WTC11 (cell line): ENCODE data around the gene PRXL2A. TPM values are rescaled to one million over a fixed set of nuclear protein-coding genes. Genes with fewer than 3 reads are reported as not detected.

Experiments used
- ATAC-seq: fragments of 200-7000 bp; cut with Tn5 transposase; 2 replicates; pipeline ENCODE4 v1.10.0; 2021; ENCODE audit warnings: mild to moderate bottlenecking, moderate library complexity
- CTCF ChIA-PET: fragments of 300-600 bp; sonication (Branson Sonifier 250); formaldehyde crosslinking; loops from one replicate; lab custom pipeline; 2021; ENCODE audit warnings: antibody characterized with exemption; lab: Charles Lee
- POLR2A ChIA-PET: fragments of 350-600 bp; sonication (Branson Sonifier 250); formaldehyde crosslinking; loops from one replicate; lab custom pipeline; 2021; ENCODE audit warnings: antibody characterized with exemption; lab: Charles Lee
- DNase-seq: peaks from one replicate; pipeline ENCODE4 v3.0.0; 2021; ENCODE audit warnings: low spot score
- H3K27ac Mint-ChIP-seq: 2 replicates; pipeline ENCODE4 v1.8.0; 2021; ENCODE audit warnings: mixed read lengths
- H3K27me3 Mint-ChIP-seq: 2 replicates; pipeline ENCODE4 v1.8.0; 2021; ENCODE audit warnings: low read depth, mild to moderate bottlenecking, moderate library complexity, mixed read lengths
- H3K36me3 Mint-ChIP-seq: 2 replicates; pipeline ENCODE4 v1.8.0; 2021; ENCODE audit warnings: mixed read lengths
- H3K4me1 Mint-ChIP-seq: 2 replicates; pipeline ENCODE4 v1.8.0; 2022; ENCODE audit warnings: mixed read lengths
- H3K4me3 Mint-ChIP-seq: 2 replicates; pipeline ENCODE4 v1.8.0; 2021; ENCODE audit warnings: mild to moderate bottlenecking, moderate library complexity, mixed read lengths
- H3K9me3 Mint-ChIP-seq: 2 replicates; pipeline ENCODE4 v1.8.0; 2021; ENCODE audit warnings: mixed read lengths
- ESRRA ChIP-seq: sonication (generic); formaldehyde crosslinking; IDR thresholded peaks from 2 replicates; pipeline ENCODE4 v1.8.1; 2022; ENCODE audit warnings: mild to moderate bottlenecking, missing genetic modification reagents, borderline replicate concordance
- ETV6 ChIP-seq: sonication (generic); formaldehyde crosslinking; IDR thresholded peaks from 2 replicates; pipeline ENCODE4 v1.8.1; 2022; ENCODE audit warnings: mild to moderate bottlenecking, missing genetic modification reagents
- IRF2 ChIP-seq: sonication (generic); formaldehyde crosslinking; IDR thresholded peaks from 2 replicates; pipeline ENCODE4 v1.8.0; 2022; ENCODE audit warnings: low read depth, missing genetic modification reagents, borderline replicate concordance
- MYBL2 ChIP-seq: sonication (generic); formaldehyde crosslinking; IDR thresholded peaks from 2 replicates; pipeline ENCODE4 v1.8.1; 2023; ENCODE audit warnings: mild to moderate bottlenecking, moderate library complexity, missing genetic modification reagents
- NR1H2 ChIP-seq: sonication (generic); formaldehyde crosslinking; IDR thresholded peaks from 2 replicates; pipeline ENCODE4 v1.9.0; 2021; ENCODE audit warnings: mild to moderate bottlenecking, moderate library complexity, missing genetic modification reagents
- SMAD3 ChIP-seq: sonication (generic); formaldehyde crosslinking; IDR thresholded peaks from 2 replicates; pipeline ENCODE4 v1.8.0; 2022; ENCODE audit warnings: missing genetic modification reagents, mild to moderate bottlenecking, borderline replicate concordance
- ZNF219 ChIP-seq: sonication (generic); formaldehyde crosslinking; IDR thresholded peaks from 2 replicates; pipeline ENCODE4 v1.8.0; 2023; ENCODE audit warnings: missing genetic modification reagents, mild to moderate bottlenecking, borderline replicate concordance
- ZNF416 ChIP-seq: fragments of 250-450 bp; sonication (Bioruptor Pico); IDR thresholded peaks from 2 replicates; pipeline ENCODE4 v1.9.0; 2021; ENCODE audit warnings: mild to moderate bottlenecking, inconsistent platforms
- total RNA-seq: library from RNA; stranded (reverse); gene quantifications from 3 replicates; pipeline ENCODE4 v1.2.3, GENCODE V29; 2021
- TF ChIP-seq, protein P1 (sequence below): sonication (generic); formaldehyde crosslinking; IDR thresholded peaks from 2 replicates; pipeline ENCODE4 v1.8.0; 2022; ENCODE audit warnings: missing genetic modification reagents
- TF ChIP-seq, protein P2 (sequence below): sonication (generic); formaldehyde crosslinking; IDR thresholded peaks from 2 replicates; pipeline ENCODE4 v1.8.1; 2023; ENCODE audit warnings: mild to moderate bottlenecking, missing genetic modification reagents, moderate library complexity
- TF ChIP-seq, protein P3 (sequence below): sonication (generic); formaldehyde crosslinking; IDR thresholded peaks from 2 replicates; pipeline ENCODE4 v1.8.0; 2023; ENCODE audit warnings: missing genetic modification reagents
- TF ChIP-seq, protein P4 (sequence below): sonication (generic); formaldehyde crosslinking; IDR thresholded peaks from 2 replicates; pipeline ENCODE4 v1.8.1; 2022; ENCODE audit warnings: low read depth, mild to moderate bottlenecking, moderate library complexity, missing genetic modification reagents, borderline replicate concordance
- TF ChIP-seq, protein P5 (sequence below): fragments of 250-450 bp; sonication (Bioruptor Pico); conservative IDR thresholded peaks from 2 replicates; pipeline ENCODE4 v1.9.0; 2021; ENCODE audit warnings: mild to moderate bottlenecking
- TF ChIP-seq, protein P6 (sequence below): fragments of 200-600 bp; IDR thresholded peaks from 2 replicates; pipeline ENCODE4 v1.8.0; 2022; ENCODE audit warnings: antibody characterized with exemption
- TF ChIP-seq, protein P7 (sequence below): sonication (generic); formaldehyde crosslinking; IDR thresholded peaks from 2 replicates; pipeline ENCODE4 v1.8.0; 2022; ENCODE audit warnings: mild to moderate bottlenecking, missing genetic modification reagents
- TF ChIP-seq, protein P8 (sequence below): sonication (generic); formaldehyde crosslinking; IDR thresholded peaks from 2 replicates; pipeline ENCODE4 v1.8.0; 2022; ENCODE audit warnings: mild to moderate bottlenecking, missing genetic modification reagents

The PRXL2A gene
- total RNA-seq, 1 experiment from 2014 or later = 46.6 TPM

DNA sequence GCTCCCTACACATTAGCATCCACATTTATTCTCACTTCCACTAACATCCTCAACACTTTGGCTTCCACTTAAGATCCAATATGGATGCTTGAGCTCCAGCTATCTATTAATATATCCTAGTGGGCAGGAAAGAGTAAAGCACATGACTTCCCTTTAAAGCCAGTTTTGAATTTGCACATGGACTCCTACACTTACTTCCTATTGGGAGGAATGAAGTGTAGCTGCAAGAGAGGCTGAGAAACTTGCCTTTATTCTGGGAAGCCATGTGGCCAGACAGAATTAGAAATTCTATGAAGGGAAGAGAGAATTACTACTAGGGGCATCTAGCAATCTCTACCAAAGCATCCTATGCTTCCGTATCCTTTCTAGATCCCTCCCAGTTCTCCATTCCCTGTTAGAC, 42.8 kb downstream of the PRXL2A start:
- H3K36me3 Mint-ChIP-seq = no peaks in the 10 kb centered on the region
- H3K4me1 Mint-ChIP-seq = peaks cover 25% of the 10 kb centered on the region
- no peak overlapping the region for H3K27ac Mint-ChIP-seq
- TF ChIP-seq, protein P1, sequence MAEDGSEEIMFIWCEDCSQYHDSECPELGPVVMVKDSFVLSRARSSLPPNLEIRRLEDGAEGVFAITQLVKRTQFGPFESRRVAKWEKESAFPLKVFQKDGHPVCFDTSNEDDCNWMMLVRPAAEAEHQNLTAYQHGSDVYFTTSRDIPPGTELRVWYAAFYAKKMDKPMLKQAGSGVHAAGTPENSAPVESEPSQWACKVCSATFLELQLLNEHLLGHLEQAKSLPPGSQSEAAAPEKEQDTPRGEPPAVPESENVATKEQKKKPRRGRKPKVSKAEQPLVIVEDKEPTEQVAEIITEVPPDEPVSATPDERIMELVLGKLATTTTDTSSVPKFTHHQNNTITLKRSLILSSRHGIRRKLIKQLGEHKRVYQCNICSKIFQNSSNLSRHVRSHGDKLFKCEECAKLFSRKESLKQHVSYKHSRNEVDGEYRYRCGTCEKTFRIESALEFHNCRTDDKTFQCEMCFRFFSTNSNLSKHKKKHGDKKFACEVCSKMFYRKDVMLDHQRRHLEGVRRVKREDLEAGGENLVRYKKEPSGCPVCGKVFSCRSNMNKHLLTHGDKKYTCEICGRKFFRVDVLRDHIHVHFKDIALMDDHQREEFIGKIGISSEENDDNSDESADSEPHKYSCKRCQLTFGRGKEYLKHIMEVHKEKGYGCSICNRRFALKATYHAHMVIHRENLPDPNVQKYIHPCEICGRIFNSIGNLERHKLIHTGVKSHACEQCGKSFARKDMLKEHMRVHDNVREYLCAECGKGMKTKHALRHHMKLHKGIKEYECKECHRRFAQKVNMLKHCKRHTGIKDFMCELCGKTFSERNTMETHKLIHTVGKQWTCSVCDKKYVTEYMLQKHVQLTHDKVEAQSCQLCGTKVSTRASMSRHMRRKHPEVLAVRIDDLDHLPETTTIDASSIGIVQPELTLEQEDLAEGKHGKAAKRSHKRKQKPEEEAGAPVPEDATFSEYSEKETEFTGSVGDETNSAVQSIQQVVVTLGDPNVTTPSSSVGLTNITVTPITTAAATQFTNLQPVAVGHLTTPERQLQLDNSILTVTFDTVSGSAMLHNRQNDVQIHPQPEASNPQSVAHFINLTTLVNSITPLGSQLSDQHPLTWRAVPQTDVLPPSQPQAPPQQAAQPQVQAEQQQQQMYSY (CRISPR knock-in tag) = no peak
- TF ChIP-seq ESRRA (CRISPR knock-in tag) = no peak
- TF ChIP-seq, protein P2, sequence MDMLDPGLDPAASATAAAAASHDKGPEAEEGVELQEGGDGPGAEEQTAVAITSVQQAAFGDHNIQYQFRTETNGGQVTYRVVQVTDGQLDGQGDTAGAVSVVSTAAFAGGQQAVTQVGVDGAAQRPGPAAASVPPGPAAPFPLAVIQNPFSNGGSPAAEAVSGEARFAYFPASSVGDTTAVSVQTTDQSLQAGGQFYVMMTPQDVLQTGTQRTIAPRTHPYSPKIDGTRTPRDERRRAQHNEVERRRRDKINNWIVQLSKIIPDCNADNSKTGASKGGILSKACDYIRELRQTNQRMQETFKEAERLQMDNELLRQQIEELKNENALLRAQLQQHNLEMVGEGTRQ (CRISPR knock-in tag) = no peak
- no peak for TF ChIP-seq MYBL2 (CRISPR knock-in tag)
- no peak for TF ChIP-seq SMAD3 (CRISPR knock-in tag)
- TF ChIP-seq ETV6 (CRISPR knock-in tag) = no peak
- TF ChIP-seq, protein P3, sequence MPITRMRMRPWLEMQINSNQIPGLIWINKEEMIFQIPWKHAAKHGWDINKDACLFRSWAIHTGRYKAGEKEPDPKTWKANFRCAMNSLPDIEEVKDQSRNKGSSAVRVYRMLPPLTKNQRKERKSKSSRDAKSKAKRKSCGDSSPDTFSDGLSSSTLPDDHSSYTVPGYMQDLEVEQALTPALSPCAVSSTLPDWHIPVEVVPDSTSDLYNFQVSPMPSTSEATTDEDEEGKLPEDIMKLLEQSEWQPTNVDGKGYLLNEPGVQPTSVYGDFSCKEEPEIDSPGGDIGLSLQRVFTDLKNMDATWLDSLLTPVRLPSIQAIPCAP = no peak
- TF ChIP-seq, protein P4, sequence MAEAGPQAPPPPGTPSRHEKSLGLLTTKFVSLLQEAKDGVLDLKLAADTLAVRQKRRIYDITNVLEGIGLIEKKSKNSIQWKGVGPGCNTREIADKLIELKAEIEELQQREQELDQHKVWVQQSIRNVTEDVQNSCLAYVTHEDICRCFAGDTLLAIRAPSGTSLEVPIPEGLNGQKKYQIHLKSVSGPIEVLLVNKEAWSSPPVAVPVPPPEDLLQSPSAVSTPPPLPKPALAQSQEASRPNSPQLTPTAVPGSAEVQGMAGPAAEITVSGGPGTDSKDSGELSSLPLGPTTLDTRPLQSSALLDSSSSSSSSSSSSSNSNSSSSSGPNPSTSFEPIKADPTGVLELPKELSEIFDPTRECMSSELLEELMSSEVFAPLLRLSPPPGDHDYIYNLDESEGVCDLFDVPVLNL (CRISPR knock-in tag) = no peak
- no peak for TF ChIP-seq ZNF416 (CRISPR knock-in tag)
- TF ChIP-seq ZNF219 = no peak
- POLR2A ChIA-PET = no interaction called here
- DNase-seq = no peak
- CTCF ChIA-PET = interaction anchor here (34.2 kb wide), 1 partner anchor 55 kb away, joined by 802 read pairs; no protein-coding TSS in a partner anchor
- no peaks in the 10 kb centered on the region for H3K27me3 Mint-ChIP-seq
- no peak for ATAC-seq
- no peak overlapping the region for H3K4me3 Mint-ChIP-seq
- no peaks in the 10 kb centered on the region for H3K9me3 Mint-ChIP-seq

DNA sequence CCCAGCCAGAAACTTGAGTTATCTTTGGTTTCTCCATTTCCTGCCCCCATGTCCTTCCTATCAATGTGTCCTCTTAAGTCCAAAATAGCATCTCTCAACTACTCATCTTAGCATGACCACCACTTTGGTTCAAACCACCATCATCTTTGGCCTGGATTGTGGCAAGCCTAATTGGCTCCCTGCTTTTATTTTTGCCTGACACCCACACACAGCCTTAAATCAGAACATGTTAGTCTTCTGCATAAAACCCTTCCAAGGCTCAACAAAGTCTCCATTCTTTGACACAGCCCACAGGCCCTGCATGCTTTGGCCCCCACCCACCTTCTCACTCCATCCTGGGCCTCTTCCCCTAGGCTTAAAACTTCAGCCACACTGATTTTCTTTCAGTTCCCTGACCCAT, 43.7 kb downstream of the PRXL2A start:
- POLR2A ChIA-PET = no interaction called here

More for the DNA sequence above, 43.7 kb downstream of the PRXL2A start:
- Mint-ChIP-seq H3K36me3 (no peaks in the 10 kb centered on the region), H3K4me1 (peaks cover 20% of the 10 kb centered on the region), H3K27ac (no peak overlapping the region), H3K27me3 (no peaks in the 10 kb centered on the region), H3K9me3 (no peaks in the 10 kb centered on the region), H3K4me3 (no peak overlapping the region)
- ATAC-seq (no peak), DNase-seq (no peak)
- CTCF ChIA-PET = interaction anchor here (0.9 to 34.2 kb wide), 2 partner anchors 54 to 144 kb away, joined by 3 to 802 read pairs; no protein-coding TSS in a partner anchor
- no peak for TF ChIP-seq NR1H2
- TF ChIP-seq, protein P5, sequence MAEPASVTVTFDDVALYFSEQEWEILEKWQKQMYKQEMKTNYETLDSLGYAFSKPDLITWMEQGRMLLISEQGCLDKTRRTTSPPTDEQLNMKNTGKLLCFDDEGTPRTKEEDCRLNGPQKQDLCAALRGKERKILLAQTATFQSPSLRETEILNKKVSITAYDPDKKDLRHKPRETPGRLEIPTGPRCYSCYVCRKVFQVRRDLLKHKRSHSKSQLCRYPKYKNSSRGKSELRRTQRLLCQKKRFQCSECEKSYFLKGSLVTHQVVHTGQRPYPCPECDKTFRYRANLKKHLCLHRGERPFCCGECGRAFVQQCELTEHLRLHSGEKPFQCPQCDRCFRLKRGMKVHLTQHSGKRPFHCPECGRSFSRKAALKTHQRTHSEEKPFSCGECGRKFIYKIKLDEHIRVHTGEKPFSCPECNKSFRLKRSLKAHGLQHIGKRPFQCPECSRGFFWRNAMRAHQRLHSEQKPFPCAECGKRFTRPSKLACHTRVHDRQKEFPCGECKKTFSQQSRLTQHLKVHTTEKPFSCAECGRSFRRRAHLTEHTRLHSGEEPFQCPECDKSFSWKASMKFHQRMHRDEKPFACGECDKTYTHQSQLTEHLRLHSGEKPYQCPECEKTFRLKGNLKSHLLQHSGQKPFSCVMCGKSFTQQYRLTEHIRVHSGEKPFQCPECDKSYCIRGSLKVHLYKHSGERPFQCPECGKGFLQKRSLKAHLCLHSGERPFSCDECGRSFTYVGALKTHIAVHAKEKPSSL (CRISPR knock-in tag) = no peak
- TF ChIP-seq, protein P6, sequence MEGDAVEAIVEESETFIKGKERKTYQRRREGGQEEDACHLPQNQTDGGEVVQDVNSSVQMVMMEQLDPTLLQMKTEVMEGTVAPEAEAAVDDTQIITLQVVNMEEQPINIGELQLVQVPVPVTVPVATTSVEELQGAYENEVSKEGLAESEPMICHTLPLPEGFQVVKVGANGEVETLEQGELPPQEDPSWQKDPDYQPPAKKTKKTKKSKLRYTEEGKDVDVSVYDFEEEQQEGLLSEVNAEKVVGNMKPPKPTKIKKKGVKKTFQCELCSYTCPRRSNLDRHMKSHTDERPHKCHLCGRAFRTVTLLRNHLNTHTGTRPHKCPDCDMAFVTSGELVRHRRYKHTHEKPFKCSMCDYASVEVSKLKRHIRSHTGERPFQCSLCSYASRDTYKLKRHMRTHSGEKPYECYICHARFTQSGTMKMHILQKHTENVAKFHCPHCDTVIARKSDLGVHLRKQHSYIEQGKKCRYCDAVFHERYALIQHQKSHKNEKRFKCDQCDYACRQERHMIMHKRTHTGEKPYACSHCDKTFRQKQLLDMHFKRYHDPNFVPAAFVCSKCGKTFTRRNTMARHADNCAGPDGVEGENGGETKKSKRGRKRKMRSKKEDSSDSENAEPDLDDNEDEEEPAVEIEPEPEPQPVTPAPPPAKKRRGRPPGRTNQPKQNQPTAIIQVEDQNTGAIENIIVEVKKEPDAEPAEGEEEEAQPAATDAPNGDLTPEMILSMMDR = no peak
- TF ChIP-seq, protein P7, sequence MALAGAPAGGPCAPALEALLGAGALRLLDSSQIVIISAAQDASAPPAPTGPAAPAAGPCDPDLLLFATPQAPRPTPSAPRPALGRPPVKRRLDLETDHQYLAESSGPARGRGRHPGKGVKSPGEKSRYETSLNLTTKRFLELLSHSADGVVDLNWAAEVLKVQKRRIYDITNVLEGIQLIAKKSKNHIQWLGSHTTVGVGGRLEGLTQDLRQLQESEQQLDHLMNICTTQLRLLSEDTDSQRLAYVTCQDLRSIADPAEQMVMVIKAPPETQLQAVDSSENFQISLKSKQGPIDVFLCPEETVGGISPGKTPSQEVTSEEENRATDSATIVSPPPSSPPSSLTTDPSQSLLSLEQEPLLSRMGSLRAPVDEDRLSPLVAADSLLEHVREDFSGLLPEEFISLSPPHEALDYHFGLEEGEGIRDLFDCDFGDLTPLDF (CRISPR knock-in tag) = no peak
- TF ChIP-seq, protein P8, sequence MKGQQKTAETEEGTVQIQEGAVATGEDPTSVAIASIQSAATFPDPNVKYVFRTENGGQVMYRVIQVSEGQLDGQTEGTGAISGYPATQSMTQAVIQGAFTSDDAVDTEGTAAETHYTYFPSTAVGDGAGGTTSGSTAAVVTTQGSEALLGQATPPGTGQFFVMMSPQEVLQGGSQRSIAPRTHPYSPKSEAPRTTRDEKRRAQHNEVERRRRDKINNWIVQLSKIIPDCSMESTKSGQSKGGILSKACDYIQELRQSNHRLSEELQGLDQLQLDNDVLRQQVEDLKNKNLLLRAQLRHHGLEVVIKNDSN (CRISPR knock-in tag) = no peak
- TF ChIP-seq IRF2 (CRISPR knock-in tag) = no peak
